IMR-90 (cell line): ENCODE measurements around the gene EHBP1. TPM values are rescaled to one million over a fixed set of nuclear protein-coding genes. Genes with fewer than 3 reads are reported as not detected.

Experiments used
- ATAC-seq: fragments of 200-7000 bp; cut with Tn5 transposase; 2 replicates; pipeline ENCODE4 v1.9.1; 2020; ENCODE audit warnings: low read depth, mild to moderate bottlenecking, moderate library complexity
- BruUV-seq: library from RNA; stranded (reverse); fragments of 400-500 nt; replicated peaks from 2 replicates; lab custom pipeline; 2021; lab: Mats Ljungman, UMichigan
- CTCF ChIA-PET: fragments of 300-600 bp; formaldehyde crosslinking; extraction: SDS; loops from one replicate; lab custom pipeline; 2021; ENCODE audit warnings: antibody characterized with exemption; lab: Yijun Ruan, JAX
- POLR2A ChIA-PET: fragments of 300-600 bp; sonication (Branson Sonifier 250); formaldehyde crosslinking; loops from one replicate; lab custom pipeline; 2022; ENCODE audit warnings: antibody characterized with exemption; ENCODE audit not compliant: unreplicated experiment; lab: Charles Lee
- DNase-seq: peaks from one replicate; pipeline ENCODE4 v3.0.0; 2013
- H2AFZ ChIP-seq: replicated peaks from 2 replicates; pipeline ENCODE3; 2013; ENCODE audit warnings: low read length, mild to moderate bottlenecking; ENCODE audit not compliant: poor library complexity
- H2AK5ac ChIP-seq: 2 replicates; pipeline ENCODE4 v1.6.1; 2013; ENCODE audit warnings: low read depth, low read length, inconsistent platforms
- H2AK9ac ChIP-seq: replicated peaks from 2 replicates; pipeline ENCODE3; 2013; ENCODE audit warnings: mild to moderate bottlenecking, low read depth, low read length, moderate library complexity; ENCODE audit not compliant: poor library complexity
- H2BK120ac ChIP-seq: 2 replicates; pipeline ENCODE4 v1.6.1; 2013; ENCODE audit warnings: low read depth, low read length, inconsistent platforms
- H2BK15ac ChIP-seq: 3 replicates; pipeline ENCODE4 v1.6.1; 2013; ENCODE audit warnings: low read depth, low read length, inconsistent platforms
- H2BK20ac ChIP-seq: 2 replicates; pipeline ENCODE4 v1.6.1; 2013; ENCODE audit warnings: low read depth, mild to moderate bottlenecking, inconsistent platforms, low read length, moderate library complexity
- H2BK5ac ChIP-seq: 2 replicates; pipeline ENCODE4 v1.6.1; 2013; ENCODE audit warnings: mild to moderate bottlenecking, low read depth, low read length, inconsistent platforms; ENCODE audit not compliant: poor library complexity, severe bottlenecking
- H3K14ac ChIP-seq: replicated peaks from 2 replicates; pipeline ENCODE4 v1.6.1; 2013; ENCODE audit warnings: low read depth, low read length, inconsistent platforms
- H3K18ac ChIP-seq: 2 replicates; pipeline ENCODE4 v1.6.1; 2013; ENCODE audit warnings: low read depth, low read length, control low read depth
- H3K23ac ChIP-seq: 2 replicates; pipeline ENCODE4 v1.6.1; 2013; ENCODE audit warnings: low read depth, low read length, inconsistent platforms
- H3K27ac ChIP-seq: 2 replicates; pipeline ENCODE4 v1.5.1; 2013; ENCODE audit warnings: mild to moderate bottlenecking, control low read depth, low read length; ENCODE audit not compliant: insufficient read depth
- H3K27me3 ChIP-seq: 2 replicates; pipeline ENCODE4 v1.6.1; 2013; ENCODE audit warnings: low read length; ENCODE audit not compliant: control insufficient read depth, insufficient read depth
- H3K36me3 ChIP-seq: 2 replicates; pipeline ENCODE4 v1.6.1; 2013; ENCODE audit warnings: low read length, mixed read lengths; ENCODE audit not compliant: control insufficient read depth, insufficient read depth
- H3K4ac ChIP-seq: 2 replicates; pipeline ENCODE4 v1.6.1; 2013; ENCODE audit warnings: low read depth, low read length, inconsistent platforms
- H3K4me1 ChIP-seq: 2 replicates; pipeline ENCODE4 v1.6.1; 2013; ENCODE audit warnings: low read length, mixed read lengths; ENCODE audit not compliant: control insufficient read depth, insufficient read depth
- H3K4me2 ChIP-seq: 2 replicates; pipeline ENCODE4 v1.6.1; 2013; ENCODE audit warnings: low read depth, mild to moderate bottlenecking, control low read depth, low read length, moderate library complexity
- H3K4me3 ChIP-seq: 2 replicates; pipeline ENCODE4 v1.5.1; 2013; ENCODE audit warnings: low read depth, mild to moderate bottlenecking, control low read depth, low read length, moderate library complexity; ENCODE audit not compliant: insufficient read depth
- H3K56ac ChIP-seq: 2 replicates; pipeline ENCODE4 v1.6.1; 2013; ENCODE audit warnings: low read length, inconsistent platforms; ENCODE audit not compliant: insufficient read depth; ENCODE audit errors: extremely low read depth
- H3K79me1 ChIP-seq, 2 experiments: 2 replicates each; pipeline ENCODE4 v1.6.1; 2013; ENCODE audit warnings: low read length in 2 of 2, inconsistent platforms in 1 of 2, low read depth in 1 of 2
- H3K9ac ChIP-seq: 2 replicates; pipeline ENCODE4 v1.6.1; 2013; ENCODE audit warnings: low read depth, low read length, control low read depth
- H3K9me1 ChIP-seq: 2 replicates; pipeline ENCODE4 v1.6.1; 2013; ENCODE audit warnings: low read length, inconsistent platforms; ENCODE audit not compliant: insufficient read depth
- H3K9me3 ChIP-seq: 2 replicates; pipeline ENCODE4 v1.6.1; 2013; ENCODE audit warnings: low read length; ENCODE audit not compliant: control insufficient read depth, insufficient read depth
- H4K20me1 ChIP-seq: 2 replicates; pipeline ENCODE4 v1.6.1; 2013; ENCODE audit warnings: low read length, inconsistent platforms; ENCODE audit not compliant: insufficient read depth
- H4K5ac ChIP-seq: 2 replicates; pipeline ENCODE4 v1.6.1; 2013; ENCODE audit warnings: mild to moderate bottlenecking, low read depth, low read length, control low read depth
- H4K8ac ChIP-seq, 2 experiments: 2 replicates each; pipeline ENCODE4 v1.6.1; 2013; ENCODE audit warnings: low read depth in 2 of 2, low read length in 2 of 2, control low read depth in 1 of 2, inconsistent platforms in 1 of 2
- H4K91ac ChIP-seq: 2 replicates; pipeline ENCODE4 v1.6.1; 2013; ENCODE audit warnings: low read depth, low read length, inconsistent platforms; ENCODE audit not compliant: insufficient read depth
- CEBPB ChIP-seq: IDR thresholded peaks from 2 replicates; pipeline ENCODE4 v1.6.1; 2012; ENCODE audit warnings: low read depth, low read length, improper control_type of control experiment
- CHD1 ChIP-seq: IDR thresholded peaks from 2 replicates; pipeline ENCODE4 v1.6.1; 2012; ENCODE audit warnings: low read depth, low read length, improper control_type of control experiment
- FOS ChIP-seq: fragments of 150-350 bp; IDR thresholded peaks from 2 replicates; pipeline ENCODE4 v1.6.1; 2016; ENCODE audit warnings: low read depth, low read length
- MAFK ChIP-seq: IDR thresholded peaks from 2 replicates; pipeline ENCODE4 v1.6.1; 2012; ENCODE audit warnings: low read depth, low read length, improper control_type of control experiment
- MAZ ChIP-seq: IDR thresholded peaks from 2 replicates; pipeline ENCODE4 v1.6.1; 2012; ENCODE audit warnings: low read depth, mild to moderate bottlenecking, low read length, improper control_type of control experiment, moderate library complexity, borderline replicate concordance
- MXI1 ChIP-seq: IDR thresholded peaks from 2 replicates; pipeline ENCODE4 v1.6.1; 2012; ENCODE audit warnings: low read depth, mild to moderate bottlenecking, low read length, moderate library complexity, borderline replicate concordance
- POLR2A ChIP-seq: IDR thresholded peaks from 2 replicates; pipeline ENCODE4 v1.6.1; 2012; ENCODE audit warnings: mild to moderate bottlenecking, low read depth, low read length
- RCOR1 ChIP-seq: IDR thresholded peaks from 2 replicates; pipeline ENCODE4 v1.6.1; 2012; ENCODE audit warnings: mild to moderate bottlenecking, low read length, improper control_type of control experiment; ENCODE audit not compliant: insufficient replicate concordance
- RFX5 ChIP-seq: IDR thresholded peaks from 2 replicates; pipeline ENCODE4 v1.8.0; 2012; ENCODE audit warnings: low read depth, mild to moderate bottlenecking, low read length, moderate library complexity
- SMC3 ChIP-seq: fragments of 150-350 bp; IDR thresholded peaks from 2 replicates; pipeline ENCODE4 v1.6.1; 2016; ENCODE audit warnings: low read depth, mild to moderate bottlenecking, antibody characterized with exemption, low read length, moderate library complexity
- WGBS, 2 experiments: methylation state at CpG; one replicate each; pipeline versions ENCODE4 v1.1.5 to v1.1.7; 2013; ENCODE audit warnings: missing lambda C conversion rate in 2 of 2; ENCODE audit not compliant: insufficient read length in 1 of 2; ENCODE audit errors: extremely low coverage in 2 of 2; 5-methylcytosine and 5-hydroxymethylcytosine counted together
- dilution Hi-C: fragments of 300-500 bp; cut with HindIII; formaldehyde crosslinking; loops from one replicate; pipeline ENCODE4 v1.14.3; 2018; ENCODE audit warnings: low sequenced_read_pairs; ENCODE audit not compliant: unreplicated experiment
- in situ Hi-C: fragments of 300-500 bp; cut with MboI; formaldehyde crosslinking; loops from 3 replicates; pipeline ENCODE4 v1.14.3; 2019; ENCODE audit warnings: low sequenced_read_pairs, inconsistent platforms, mixed read lengths
- intact Hi-C: fragments of 100-400 bp; cut with micrococcal nuclease; formaldehyde crosslinking; loops from 2 replicates; pipeline ENCODE4 v1.10.0; 2022
- polyA plus RNA-seq, 3 experiments: library from polyadenylated mRNA; depleted of rRNA; stranded (reverse); fragments of >200 nt; gene quantifications; 2 replicates each; pipeline ENCODE4 v1.2.3, GENCODE V29; 2012; ENCODE audit warnings: low replicate concordance in 1 of 3
- total RNA-seq: library from RNA; depleted of rRNA; stranded (reverse); fragments of >200 nt; gene quantifications from 2 replicates; pipeline ENCODE4 v1.2.3, GENCODE V29; 2012
- TF ChIP-seq, protein P1 (sequence below): fragments of 150-350 bp; IDR thresholded peaks from 2 replicates; pipeline ENCODE4 v1.6.1; 2016; ENCODE audit warnings: low read depth, mild to moderate bottlenecking, low read length, moderate library complexity, borderline replicate concordance
- TF ChIP-seq, protein P2 (sequence below): conservative IDR thresholded peaks from 2 replicates; pipeline ENCODE4 v1.5.1; 2012; ENCODE audit warnings: mild to moderate bottlenecking, low read depth, low read length, improper control_type of control experiment
- TF ChIP-seq, protein P3 (sequence below): fragments of 150-350 bp; IDR thresholded peaks from 2 replicates; pipeline ENCODE4 v1.6.1; 2017; ENCODE audit warnings: mild to moderate bottlenecking, antibody characterized with exemption, low read length, low read depth

EHBP1 gene
- total and polyA plus RNA-seq, 2 of the 4 experiments (the other 2 are of a cell fraction) = 28.3 to 44.4 TPM

DNA sequence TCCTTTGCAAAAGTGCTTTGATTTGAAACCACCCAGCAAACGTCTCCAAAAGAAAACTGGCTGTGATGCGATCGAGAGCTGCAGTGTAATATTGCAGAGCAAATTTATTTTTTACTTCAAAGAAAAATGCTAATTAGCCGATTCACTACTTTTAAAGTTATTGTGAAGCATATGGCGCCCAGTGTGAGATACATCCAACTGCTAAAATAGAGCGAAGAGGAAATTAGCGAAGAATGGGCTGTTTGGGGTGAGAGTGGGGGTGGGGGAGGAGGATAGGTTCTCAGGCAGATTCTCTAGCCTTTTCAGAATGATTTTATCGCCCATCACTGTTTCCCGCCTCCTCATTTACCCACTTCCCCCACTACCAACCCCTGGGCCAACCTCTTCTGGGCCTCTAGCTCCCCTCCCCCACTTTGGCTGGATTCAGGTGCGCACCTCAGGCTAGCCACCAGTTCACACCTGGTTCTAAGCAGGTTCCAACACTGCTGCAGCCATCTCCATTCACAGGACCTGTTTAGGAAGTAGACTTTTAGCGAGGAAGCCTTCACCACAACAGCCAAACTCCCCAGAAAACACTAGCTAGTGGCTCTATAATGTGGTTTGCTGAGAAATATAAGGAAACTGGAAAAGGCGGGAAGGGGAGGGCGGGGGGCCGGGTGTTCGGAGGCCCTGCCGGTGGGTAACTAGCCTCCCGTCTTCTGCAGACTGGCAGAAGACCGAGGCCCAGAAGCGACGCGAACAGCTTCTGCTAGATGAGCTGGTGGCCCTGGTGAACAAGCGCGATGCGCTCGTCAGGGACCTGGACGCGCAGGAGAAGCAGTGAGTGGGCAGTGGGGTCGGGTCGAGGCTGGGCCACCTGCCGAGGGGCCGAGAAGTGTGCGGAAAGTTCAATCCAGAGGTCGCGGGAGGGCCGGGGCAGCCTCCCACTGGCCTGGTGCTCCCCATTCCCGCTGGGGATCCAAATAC lies 339.1 kb downstream of the EHBP1 start:
- no peak for DNase-seq
- Histone ChIP-seq H3K4ac (no peak overlapping the region), H3K4me1 (peaks cover 5% of the 10 kb centered on the region), H2AK5ac (no peak overlapping the region), H3K36me3 (peaks cover 6% of the 10 kb centered on the region), H3K14ac (no peak overlapping the region), H2BK120ac (no peak overlapping the region), H3K9ac (no peak overlapping the region), H4K8ac (no peak overlapping the region), H3K9me1 (no peaks in the 10 kb centered on the region), H3K79me1 (no peaks in the 10 kb centered on the region), H3K23ac (no peak overlapping the region), H2BK15ac (no peak overlapping the region), H2BK20ac (no peak overlapping the region), H2AK9ac (no peak overlapping the region), H3K27ac (no peak overlapping the region), H3K4me3 (no peak overlapping the region), H3K9me3 (peaks cover 14% of the 10 kb centered on the region), H3K18ac (no peak overlapping the region), H2BK5ac (no peak overlapping the region), H4K91ac (no peak overlapping the region), H4K20me1 (0 out of 2 replicates have a peak, but pooled peaks cover 9% of the 10 kb centered on the region), H3K27me3 (peaks cover 20% of the 10 kb centered on the region), H3K4me2 (no peak overlapping the region), H2AFZ (no peak overlapping the region), H4K5ac (no peak overlapping the region), H3K56ac (no peak overlapping the region)
- CTCF ChIA-PET = interaction anchor here (0.7 kb wide), 1 partner anchor 381 kb away, joined by 5 read pairs; no protein-coding TSS in a partner anchor
- POLR2A ChIA-PET = interaction anchor here (0.6 to 0.7 kb wide), 2 partner anchors 18 to 1702 kb away, joined by 3 to 5 read pairs; no protein-coding TSS in a partner anchor
- 75% methylated on average over 16 of the region's 36 CpGs; no CpG with 5 or more reads in 1 of the 2 experiments for WGBS, 2 experiments
- intact Hi-C loops (no loop called here), in situ Hi-C loops (loop anchor here (25.0 kb wide), 1 partner anchor 582 kb away; no protein-coding TSS in a partner anchor), dilution Hi-C loops (no loop called here)
- ATAC-seq = no peak
- BruUV-seq = no TSS peak
- TF ChIP-seq MAFK (no peak), SMC3 (no peak), MAZ (no peak), FOS (no peak), CEBPB (no peak), MXI1 (no peak), CHD1 (no peak), RFX5 (no peak), RCOR1 (no peak), POLR2A (no peak)
- TF ChIP-seq, protein P1, sequence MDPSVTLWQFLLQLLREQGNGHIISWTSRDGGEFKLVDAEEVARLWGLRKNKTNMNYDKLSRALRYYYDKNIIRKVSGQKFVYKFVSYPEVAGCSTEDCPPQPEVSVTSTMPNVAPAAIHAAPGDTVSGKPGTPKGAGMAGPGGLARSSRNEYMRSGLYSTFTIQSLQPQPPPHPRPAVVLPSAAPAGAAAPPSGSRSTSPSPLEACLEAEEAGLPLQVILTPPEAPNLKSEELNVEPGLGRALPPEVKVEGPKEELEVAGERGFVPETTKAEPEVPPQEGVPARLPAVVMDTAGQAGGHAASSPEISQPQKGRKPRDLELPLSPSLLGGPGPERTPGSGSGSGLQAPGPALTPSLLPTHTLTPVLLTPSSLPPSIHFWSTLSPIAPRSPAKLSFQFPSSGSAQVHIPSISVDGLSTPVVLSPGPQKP = no peak
- TF ChIP-seq, protein P2, sequence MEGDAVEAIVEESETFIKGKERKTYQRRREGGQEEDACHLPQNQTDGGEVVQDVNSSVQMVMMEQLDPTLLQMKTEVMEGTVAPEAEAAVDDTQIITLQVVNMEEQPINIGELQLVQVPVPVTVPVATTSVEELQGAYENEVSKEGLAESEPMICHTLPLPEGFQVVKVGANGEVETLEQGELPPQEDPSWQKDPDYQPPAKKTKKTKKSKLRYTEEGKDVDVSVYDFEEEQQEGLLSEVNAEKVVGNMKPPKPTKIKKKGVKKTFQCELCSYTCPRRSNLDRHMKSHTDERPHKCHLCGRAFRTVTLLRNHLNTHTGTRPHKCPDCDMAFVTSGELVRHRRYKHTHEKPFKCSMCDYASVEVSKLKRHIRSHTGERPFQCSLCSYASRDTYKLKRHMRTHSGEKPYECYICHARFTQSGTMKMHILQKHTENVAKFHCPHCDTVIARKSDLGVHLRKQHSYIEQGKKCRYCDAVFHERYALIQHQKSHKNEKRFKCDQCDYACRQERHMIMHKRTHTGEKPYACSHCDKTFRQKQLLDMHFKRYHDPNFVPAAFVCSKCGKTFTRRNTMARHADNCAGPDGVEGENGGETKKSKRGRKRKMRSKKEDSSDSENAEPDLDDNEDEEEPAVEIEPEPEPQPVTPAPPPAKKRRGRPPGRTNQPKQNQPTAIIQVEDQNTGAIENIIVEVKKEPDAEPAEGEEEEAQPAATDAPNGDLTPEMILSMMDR = no peak
- TF ChIP-seq, protein P3, sequence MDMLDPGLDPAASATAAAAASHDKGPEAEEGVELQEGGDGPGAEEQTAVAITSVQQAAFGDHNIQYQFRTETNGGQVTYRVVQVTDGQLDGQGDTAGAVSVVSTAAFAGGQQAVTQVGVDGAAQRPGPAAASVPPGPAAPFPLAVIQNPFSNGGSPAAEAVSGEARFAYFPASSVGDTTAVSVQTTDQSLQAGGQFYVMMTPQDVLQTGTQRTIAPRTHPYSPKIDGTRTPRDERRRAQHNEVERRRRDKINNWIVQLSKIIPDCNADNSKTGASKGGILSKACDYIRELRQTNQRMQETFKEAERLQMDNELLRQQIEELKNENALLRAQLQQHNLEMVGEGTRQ = no peak
